BLaER1 treated with 17β-estradiol and CSF1 and Interleukin-3, amounts not matched to agents 10 nM and 100 nM (cell line): ENCODE measurements around the gene ZNF592.
"Not testable (repeated sequence)": the region's sequence is repeated elsewhere in the genome, so short reads cannot be mapped to it uniquely, and the experiment has no call there.

Source experiments
- H3K27ac ChIP-seq, 11 experiments: shearing (Covaris generic); formaldehyde crosslinking; 2 replicates each; pipeline ENCODE4 v1.8.1; 2022
- H3K27me3 ChIP-seq, 11 experiments: shearing (Covaris generic); formaldehyde crosslinking; 2 replicates each; pipeline ENCODE4 v1.8.1; 2022
- H3K36me3 ChIP-seq, 11 experiments: shearing (Covaris generic); formaldehyde crosslinking; 2 replicates each; pipeline ENCODE4 v1.8.1; 2022
- H3K4me1 ChIP-seq, 10 experiments: shearing (Covaris generic); formaldehyde crosslinking; 2 replicates each; pipeline ENCODE4 v1.8.1; 2022
- H3K4me2 ChIP-seq, 11 experiments: shearing (Covaris generic); formaldehyde crosslinking; 2 replicates each; pipeline ENCODE4 v1.8.1; 2022
- H3K4me3 ChIP-seq, 10 experiments: shearing (Covaris generic); formaldehyde crosslinking; 2 replicates each; pipeline ENCODE4 v1.8.1; 2022
- H3K9ac ChIP-seq, 11 experiments: shearing (Covaris generic); formaldehyde crosslinking; 2 replicates each; pipeline ENCODE4 v1.8.1; 2022
- H3K9me3 ChIP-seq, 11 experiments: shearing (Covaris generic); formaldehyde crosslinking; replicated peaks in 1 of 11; 2 replicates each; pipeline ENCODE4 v1.8.1; 2022
- H4K20me1 ChIP-seq, 11 experiments: shearing (Covaris generic); formaldehyde crosslinking; 2 replicates each; pipeline ENCODE4 v1.8.1; 2022
- Cebpa-rat ChIP-seq, 11 experiments: shearing (Covaris generic); IDR thresholded peaks; 2 replicates each; pipeline ENCODE4 v1.8.1; 2022

Gene ZNF592

GRCh38 chr15:84752195-84752594, 3.8 kb downstream of the ZNF592 start:
- H3K4me1 ChIP-seq, result peaks cover 34 to 67% (median 39%) of the 10 kb centered on the region in 10 experiments
- TF ChIP-seq Cebpa-rat (IDR thresholded peaks at IDR 0.05), result no peak
- 0 out of 22 replicates have a peak overlapping the region, but pooled peaks of 1 of the 11 experiments have one; percentile 3 for H3K9ac ChIP-seq
- H3K9me3 ChIP-seq, result no peaks in the 10 kb centered on the region
- H4K20me1 ChIP-seq, result peaks cover 65 to 85% (median 80%) of the 10 kb centered on the region in 11 experiments
- H3K36me3 ChIP-seq, result peaks cover 11 to 46% (median 32%) of the 10 kb centered on the region in 11 experiments; a peak in 21 of 22 replicates
- no peaks in the 10 kb centered on the region for H3K27me3 ChIP-seq
- no peak overlapping the region for H3K4me3 ChIP-seq
- H3K4me2 ChIP-seq, result peak overlapping the region in 6 of 11 experiments; percentile 77 to 98 (median 93); a peak in 10 of 22 replicates
- H3K27ac ChIP-seq, result no peak overlapping the region

GRCh38 chr15:84752700-84753099, 4.3 kb downstream of the ZNF592 start:
- Histone ChIP-seq H3K4me3 (no peak overlapping the region), H3K36me3 (peaks cover 11 to 51% (median 32%) of the 10 kb centered on the region in 11 experiments; a peak in 21 of 22 replicates), H3K27ac (no peak overlapping the region), H3K27me3 (no peaks in the 10 kb centered on the region), H3K9me3 (no peaks in the 10 kb centered on the region), H4K20me1 (peaks cover 70 to 90% (median 85%) of the 10 kb centered on the region in 11 experiments), H3K9ac (0 out of 22 replicates have a peak overlapping the region, but pooled peaks of 1 of the 11 experiments have one; percentile 3), H3K4me1 (peaks cover 29 to 65% (median 34%) of the 10 kb centered on the region in 10 experiments), H3K4me2 (peak overlapping the region in 6 of 11 experiments; percentile 77 to 98 (median 93); a peak in 8 of 22 replicates)
- no peak for TF ChIP-seq Cebpa-rat (IDR thresholded peaks at IDR 0.05)

GRCh38 chr15:84754889-84755288, 6.5 kb downstream of the ZNF592 start:
- not testable (repeated sequence) for H3K4me2 ChIP-seq, H3K27ac ChIP-seq, H3K9me3 ChIP-seq, H3K4me3 ChIP-seq, H3K9ac ChIP-seq, H3K27me3 ChIP-seq
- peaks cover 92 to 100% (median 99%) of the 10 kb centered on the region in 11 experiments for H4K20me1 ChIP-seq
- peaks cover 11 to 56% (median 32%) of the 10 kb centered on the region in 11 experiments; a peak in 21 of 22 replicates for H3K36me3 ChIP-seq
- H3K4me1 ChIP-seq, result peaks cover 28 to 81% (median 43%) of the 10 kb centered on the region in 10 experiments

GRCh38 chr15:84755736-84756527, 7.5 kb downstream of the ZNF592 start:
- Histone ChIP-seq H3K9ac (no peak overlapping the region), H3K4me2 (peak overlapping the region in 2 of 11 experiments; percentile 2 to 12; a peak in 1 of 22 replicates), H3K4me1 (peaks cover 27 to 81% (median 43%) of the 10 kb centered on the region in 10 experiments), H3K4me3 (no peak overlapping the region), H3K36me3 (peaks cover 11 to 56% (median 32%) of the 10 kb centered on the region in 11 experiments; a peak in 21 of 22 replicates), H3K27ac (no peak overlapping the region), H4K20me1 (peaks cover 96 to 100% (median 100%) of the 10 kb centered on the region in 11 experiments), H3K9me3 (no peaks in the 10 kb centered on the region), H3K27me3 (no peaks in the 10 kb centered on the region)
- no peak for TF ChIP-seq Cebpa-rat (IDR thresholded peaks at IDR 0.05)

GRCh38 chr15:84759018-84759417, 10.6 kb downstream of the ZNF592 start:
- Histone ChIP-seq H3K36me3 (peaks cover 5 to 41% (median 18%) of the 10 kb centered on the region in 11 experiments; a peak in 20 of 22 replicates), H3K27ac (no peak overlapping the region), H3K4me3 (no peak overlapping the region), H3K4me2 (peak overlapping the region in 8 of 11 experiments; percentile 0 to 54 (median 20); a peak in 10 of 22 replicates), H3K9ac (no peak overlapping the region; a peak in 1 of 22 replicates), H3K9me3 (no peaks in the 10 kb centered on the region), H3K4me1 (peaks cover 38 to 81% (median 50%) of the 10 kb centered on the region in 10 experiments), H3K27me3 (no peaks in the 10 kb centered on the region), H4K20me1 (peaks cover 96 to 100% (median 100%) of the 10 kb centered on the region in 11 experiments)
- no peak for TF ChIP-seq Cebpa-rat (IDR thresholded peaks at IDR 0.05)

- Histone ChIP-seq H3K4me1 (peaks cover 47 to 81% (median 58%) of the 10 kb centered on the region in 10 experiments), H3K36me3 (peaks cover 0 to 46% (median 22%) of the 10 kb centered on the region in 11 experiments; a peak in 21 of 22 replicates), H3K27me3 (no peaks in the 10 kb centered on the region), H3K9ac (no peak overlapping the region), H3K4me2 (peak overlapping the region; percentile 46 to 80 (median 64); a peak in 19 of 22 replicates), H4K20me1 (peaks cover 95 to 100% (median 100%) of the 10 kb centered on the region in 11 experiments), H3K4me3 (no peak overlapping the region), H3K27ac (peak overlapping the region in 1 of 11 experiments; percentile 38; a peak in 1 of 22 replicates), H3K9me3 (no peaks in the 10 kb centered on the region)
- no peak for TF ChIP-seq Cebpa-rat (IDR thresholded peaks at IDR 0.05)
Observed at GRCh38 chr15:84760219-84760618, 11.8 kb downstream of the ZNF592 start.

- peaks cover 87 to 100% (median 100%) of the 10 kb centered on the region in 11 experiments for H4K20me1 ChIP-seq
- H3K27me3 ChIP-seq, result no peaks in the 10 kb centered on the region
- H3K4me1 ChIP-seq, result peaks cover 47 to 78% (median 58%) of the 10 kb centered on the region in 10 experiments
- peak overlapping the region; percentile 46 to 80 (median 64) for H3K4me2 ChIP-seq
- peaks cover 12 to 48% (median 30%) of the 10 kb centered on the region in 11 experiments for H3K36me3 ChIP-seq
- TF ChIP-seq Cebpa-rat (IDR thresholded peaks at IDR 0.05), result no peak
- peak overlapping the region in 8 of 11 experiments; percentile 7 to 52 (median 31); a peak in 16 of 22 replicates for H3K27ac ChIP-seq
- no peaks in the 10 kb centered on the region for H3K9me3 ChIP-seq
- peak overlapping the region in 4 of 11 experiments; percentile 5 to 37 (median 8); a peak in 4 of 22 replicates for H3K9ac ChIP-seq
- H3K4me3 ChIP-seq, result no peak overlapping the region
Observed at GRCh38 chr15:84761607-84762131, 13.3 kb downstream of the ZNF592 start.

- TF ChIP-seq Cebpa-rat (IDR thresholded peaks at IDR 0.05), result no peak
- H4K20me1 ChIP-seq, result peaks cover 76 to 100% (median 99%) of the 10 kb centered on the region in 11 experiments
- H3K9ac ChIP-seq, result no peak overlapping the region
- H3K27ac ChIP-seq, result no peak overlapping the region
- H3K27me3 ChIP-seq, result no peaks in the 10 kb centered on the region
- H3K36me3 ChIP-seq, result peaks cover 25 to 51% (median 42%) of the 10 kb centered on the region in 11 experiments
- peaks cover 47 to 78% (median 58%) of the 10 kb centered on the region in 10 experiments for H3K4me1 ChIP-seq
- peak overlapping the region in 10 of 11 experiments; percentile 1 to 80 (median 62); a peak in 14 of 22 replicates for H3K4me2 ChIP-seq
- H3K9me3 ChIP-seq, result no peaks in the 10 kb centered on the region
- no peak overlapping the region for H3K4me3 ChIP-seq
Observed at GRCh38 chr15:84762840-84763572, 14.6 kb downstream of the ZNF592 start.
